NCI-H748 (cell line): ENCODE results near the gene BBX.
A peak's percentile ranks its signal among the peaks of the same experiment; 100 is the strongest.
"Not testable (repeated sequence)": the region's sequence is repeated elsewhere in the genome, so short reads cannot be mapped to it uniquely, and the experiment has no call there.

Source experiments
- DNase-seq: peaks from one replicate; lab custom pipeline; 2025; ENCODE audit not compliant: unreplicated experiment; lab: John Stamatoyannopoulos, UW

Gene BBX

GRCh38 chr3:107833043-107833442, 310.3 kb downstream of the BBX start:
- DNase-seq = no peak

- DNase-seq = no peak
These were observed 311.1 kb downstream of the BBX start for GRCh38 chr3:107833722-107834416.

- not testable (repeated sequence) for DNase-seq
These were observed 312.2 kb downstream of the BBX start for GRCh38 chr3:107835001-107835400.

- no peak for DNase-seq
These were observed 315.3 kb downstream of the BBX start for GRCh38 chr3:107837895-107838612.

GRCh38 chr3:107841831-107842230, 319.1 kb downstream of the BBX start:
- no peak for DNase-seq

- no peak for DNase-seq
These were observed 320.2 kb downstream of the BBX start for GRCh38 chr3:107842940-107843339.

GRCh38 chr3:107845380-107846278, 322.9 kb downstream of the BBX start:
- DNase-seq = no peak

- peak; percentile 81 for DNase-seq
These were observed 323.6 kb downstream of the BBX start for GRCh38 chr3:107846279-107846852.

GRCh38 chr3:107847791-107848190, 325.0 kb downstream of the BBX start:
- no peak for DNase-seq

- peak; percentile 44 for DNase-seq
These were observed 325.7 kb downstream of the BBX start for GRCh38 chr3:107848351-107848915.

- no peak for DNase-seq
These were observed 327.9 kb downstream of the BBX start for GRCh38 chr3:107850681-107851080.

- DNase-seq = no peak
These were observed 331.1 kb downstream of the BBX start for GRCh38 chr3:107853821-107854220.

- no peak for DNase-seq
These were observed 332.0 kb downstream of the BBX start for GRCh38 chr3:107854733-107855132.

GRCh38 chr3:107855710-107856109, 332.9 kb downstream of the BBX start:
- DNase-seq = peak; percentile 38

GRCh38 chr3:107857854-107858253, 335.1 kb downstream of the BBX start:
- no peak for DNase-seq

- no peak for DNase-seq
These were observed 336.1 kb downstream of the BBX start for GRCh38 chr3:107858876-107859275.
